HepG2 (cell line): ENCODE measurements around the gene TMEM80. TPM values are rescaled to one million over a fixed set of nuclear protein-coding genes. Genes with fewer than 3 reads are reported as not detected.

ENCODE experiments used
- CAMTA2 ChIP-seq: sonication (generic); formaldehyde crosslinking; IDR thresholded peaks from 2 replicates; pipeline ENCODE4 v1.4.0; 2020; ENCODE audit warnings: mild to moderate bottlenecking, missing genetic modification reagents, borderline replicate concordance
- NFAT5 ChIP-seq: sonication (generic); formaldehyde crosslinking; IDR thresholded peaks from 2 replicates; pipeline ENCODE4 v1.4.0; 2020; ENCODE audit warnings: missing genetic modification reagents
- PAXIP1 ChIP-seq: sonication (generic); formaldehyde crosslinking; conservative IDR thresholded peaks from 2 replicates; pipeline ENCODE4 v1.4.0; 2020; ENCODE audit warnings: mild to moderate bottlenecking, missing genetic modification reagents, moderate library complexity
- RXRB ChIP-seq: IDR thresholded peaks from 2 replicates; pipeline ENCODE4 v1.6.1; 2016; ENCODE audit warnings: borderline replicate concordance, missing genetic modification reagents, missing compliant biosample characterization
- SYNCRIP ChIP-seq: fragments of 200-400 bp; formaldehyde crosslinking; IDR thresholded peaks from 2 replicates; pipeline ENCODE4 v1.6.1; 2018; ENCODE audit warnings: mild to moderate bottlenecking, low read depth, low read length; ENCODE audit not compliant: insufficient read depth
- TEAD3 ChIP-seq: optimal IDR thresholded peaks from 2 replicates; pipeline ENCODE3; 2016; ENCODE audit warnings: borderline replicate concordance
- ZBTB10 ChIP-seq: sonication (generic); formaldehyde crosslinking; IDR thresholded peaks from 2 replicates; pipeline ENCODE4 v1.4.0; 2020; ENCODE audit warnings: missing genetic modification reagents, borderline replicate concordance
- ZBTB37 ChIP-seq: sonication (generic); formaldehyde crosslinking; IDR thresholded peaks from 2 replicates; pipeline ENCODE4 v1.4.0; 2020; ENCODE audit warnings: mild to moderate bottlenecking, missing genetic modification reagents
- ZNF18 ChIP-seq: sonication (generic); formaldehyde crosslinking; IDR thresholded peaks from 2 replicates; pipeline ENCODE4 v1.8.0; 2022; ENCODE audit warnings: mild to moderate bottlenecking, missing genetic modification reagents; ENCODE audit not compliant: insufficient replicate concordance
- ZNF326 ChIP-seq: sonication (generic); formaldehyde crosslinking; IDR thresholded peaks from 2 replicates; pipeline ENCODE4 v1.4.0; 2020; ENCODE audit warnings: missing genetic modification reagents, borderline replicate concordance
- polyA plus RNA-seq, 8 experiments: library from polyadenylated mRNA; depleted of rRNA in 3 of 8; stranded (reverse) in 7 of 8; unstranded in 1 of 8; fragments of >200 nt; fragmentation: Illumina TruSeq in 4 of 8; extraction: Trizol in 4 of 8; gene quantifications; 2 replicates each; pipeline versions ENCODE4 v1.2.1 to v1.2.3, GENCODE V29; 2011 to 2016; ENCODE audit warnings: low read depth in 4 of 8, missing spikeins in 1 of 8, mixed read lengths in 1 of 8; ENCODE audit not compliant: insufficient read depth in 1 of 8
- total RNA-seq, 5 experiments: library from RNA; depleted of rRNA; stranded (reverse); fragments of >200 nt; fragmentation: Illumina TruSeq; extraction: Trizol; gene quantifications; 2 replicates each; pipeline ENCODE4 v1.2.3, GENCODE V29; 2016; ENCODE audit warnings: low read depth in 1 of 5

Gene TMEM80
- total and polyA plus RNA-seq, 2 of the 13 experiments (the other 11 are each of a cell fraction or from before 2014, with no cell fraction given): 5.6 to 17.1 TPM

GRCh38 chr11:706957-707816, 11.6 kb downstream of the TMEM80 start (continued):
- TF ChIP-seq ZNF18 (peak; percentile 99), NFAT5 (CRISPR knock-in tag) (peak; percentile 22; the same call in 1 of the 2 replicates), SYNCRIP (no peak), RXRB (CRISPR knock-in tag) (peak; percentile 95), ZNF326 (CRISPR knock-in tag) (0 out of 2 replicates have a peak, but pooled peaks have one; percentile 21), ZBTB10 (no peak; the same call in 1 of the 2 replicates), CAMTA2 (no peak; the same call in none of the 2 replicates), TEAD3 (CRISPR knock-in tag) (peak; percentile 92), ZBTB37 (CRISPR knock-in tag) (peak; percentile 39; the same call in 1 of the 2 replicates), PAXIP1 (peak; percentile 98)
